NCI-H510A (cell line): Measurements from ENCODE around the gene EPS15.
"Not testable (repeated sequence)": the region's sequence is repeated elsewhere in the genome, so short reads cannot be mapped to it uniquely, and the experiment has no call there.

Experiments used
- DNase-seq: peaks from one replicate; lab custom pipeline; 2025; lab: John Stamatoyannopoulos, UW

The EPS15 gene

GRCh38 chr1:51464828-51465227 lies 54.2 kb downstream of the EPS15 start:
- no peak for DNase-seq

GRCh38 chr1:51463561-51463960 lies 55.5 kb downstream of the EPS15 start:
- DNase-seq, result no peak

- not testable (repeated sequence) for DNase-seq
Measured at GRCh38 chr1:51462289-51462688, 56.8 kb downstream of the EPS15 start.

GRCh38 chr1:51454554-51454953 lies 64.5 kb downstream of the EPS15 start:
- DNase-seq, result no peak

- DNase-seq, result no peak
Measured at GRCh38 chr1:51453010-51453409, 66.1 kb downstream of the EPS15 start.

GRCh38 chr1:51448844-51449454 lies 70.1 kb downstream of the EPS15 start:
- not testable (repeated sequence) for DNase-seq

- DNase-seq, result no peak
Measured at GRCh38 chr1:51445351-51446090, 73.5 kb downstream of the EPS15 start.

GRCh38 chr1:51444534-51445192 lies 74.4 kb downstream of the EPS15 start:
- DNase-seq, result no peak

GRCh38 chr1:51444096-51444495 lies 75.0 kb downstream of the EPS15 start:
- DNase-seq, result no peak

- no peak for DNase-seq
Measured at GRCh38 chr1:51443555-51443954, 75.5 kb downstream of the EPS15 start.

GRCh38 chr1:51442616-51443015 lies 76.5 kb downstream of the EPS15 start:
- DNase-seq, result no peak

GRCh38 chr1:51442198-51442597 lies 76.9 kb downstream of the EPS15 start:
- DNase-seq, result no peak

GRCh38 chr1:51439895-51440294 lies 79.2 kb downstream of the EPS15 start:
- no peak for DNase-seq

GRCh38 chr1:51439053-51439452 lies 80.0 kb downstream of the EPS15 start:
- DNase-seq, result no peak

- DNase-seq, result not testable (repeated sequence)
Measured at GRCh38 chr1:51437391-51437790, 81.7 kb downstream of the EPS15 start.

GRCh38 chr1:51435878-51436277 lies 83.2 kb downstream of the EPS15 start:
- DNase-seq, result no peak

- no peak for DNase-seq
Measured at GRCh38 chr1:51433972-51434510, 85.0 kb downstream of the EPS15 start.

GRCh38 chr1:51433269-51433971 lies 85.6 kb downstream of the EPS15 start:
- DNase-seq, result no peak

- no peak for DNase-seq
Measured at GRCh38 chr1:51432146-51432545, 86.9 kb downstream of the EPS15 start.

- no peak for DNase-seq
Measured at GRCh38 chr1:51427438-51427837, 91.6 kb downstream of the EPS15 start.

- DNase-seq, result no peak
Measured at GRCh38 chr1:51425955-51426354, 93.1 kb downstream of the EPS15 start.

- no peak for DNase-seq
Measured at GRCh38 chr1:51425273-51425672, 93.8 kb downstream of the EPS15 start.
